Astrocyte (in vitro differentiated cells and primary cell): ENCODE results near the gene PAM. TPM values are rescaled to one million over a fixed set of nuclear protein-coding genes. Genes with fewer than 3 reads are reported as not detected.

Experiments
- DNase-seq: peaks from one replicate; pipeline ENCODE4 v3.0.0-alpha.2; 2010; ENCODE audit warnings: low read depth
- FAIRE-seq: peaks from 2 replicates; lab custom pipeline; 2011; peaks lifted over from hg19 to GRCh38; lab: Jason Lieb, UNC
- H2AFZ ChIP-seq: 2 replicates; pipeline ENCODE4 v1.6.0; 2012; ENCODE audit warnings: low read depth, low read length, inconsistent platforms
- H3K27ac ChIP-seq: 2 replicates; pipeline ENCODE4 v1.5.1; 2011; ENCODE audit warnings: low read depth, low read length, inconsistent platforms
- H3K27me3 ChIP-seq: 2 replicates; pipeline ENCODE4 v1.6.0; 2011; ENCODE audit warnings: low read length, inconsistent platforms; ENCODE audit not compliant: insufficient read depth
- H3K36me3 ChIP-seq: 2 replicates; pipeline ENCODE4 v1.5.1; 2011; ENCODE audit warnings: low read length, inconsistent platforms; ENCODE audit not compliant: insufficient read depth
- H3K4me1 ChIP-seq: 2 replicates; pipeline ENCODE4 v1.5.1; 2011; ENCODE audit warnings: low read length, inconsistent platforms; ENCODE audit not compliant: insufficient read depth
- H3K4me2 ChIP-seq: 2 replicates; pipeline ENCODE4 v1.6.0; 2012; ENCODE audit warnings: low read length, inconsistent platforms
- H3K4me3 ChIP-seq: 2 replicates; pipeline ENCODE4 v1.5.1; 2011; ENCODE audit warnings: low read depth, mild to moderate bottlenecking, low read length, inconsistent platforms; ENCODE audit not compliant: insufficient read depth
- H3K79me2 ChIP-seq: 2 replicates; pipeline ENCODE4 v1.6.0; 2012; ENCODE audit warnings: mild to moderate bottlenecking, low read length, inconsistent platforms; ENCODE audit not compliant: insufficient read depth
- H3K9ac ChIP-seq: 2 replicates; pipeline ENCODE4 v1.6.0; 2012; ENCODE audit warnings: mild to moderate bottlenecking, low read length, inconsistent platforms
- H3K9me3 ChIP-seq: 2 replicates; pipeline ENCODE4 v1.5.1; 2012; ENCODE audit warnings: low read depth, mild to moderate bottlenecking, low read length, inconsistent platforms; ENCODE audit not compliant: insufficient read depth
- H4K20me1 ChIP-seq: 2 replicates; pipeline ENCODE4 v1.6.0; 2012; ENCODE audit warnings: low read length, inconsistent platforms; ENCODE audit not compliant: insufficient read depth
- H3K27ac Mint-ChIP-seq: one replicate; pipeline ENCODE4 v1.8.0; 2021; ENCODE audit warnings: mild to moderate bottlenecking, mixed read lengths; ENCODE audit not compliant: unreplicated experiment
- H3K27me3 Mint-ChIP-seq: one replicate; pipeline ENCODE4 v1.8.0; 2021; ENCODE audit warnings: low read depth, mixed read lengths; ENCODE audit not compliant: unreplicated experiment
- H3K36me3 Mint-ChIP-seq: one replicate; pipeline ENCODE4 v1.8.0; 2021; ENCODE audit warnings: low read depth, mixed read lengths; ENCODE audit not compliant: unreplicated experiment
- H3K4me1 Mint-ChIP-seq: one replicate; pipeline ENCODE4 v1.8.0; 2021; ENCODE audit warnings: low read depth, mixed read lengths; ENCODE audit not compliant: unreplicated experiment
- H3K4me3 Mint-ChIP-seq: one replicate; pipeline ENCODE4 v1.8.0; 2021; ENCODE audit warnings: mild to moderate bottlenecking, moderate library complexity, mixed read lengths; ENCODE audit not compliant: unreplicated experiment
- H3K9me3 Mint-ChIP-seq: one replicate; pipeline ENCODE4 v1.8.0; 2021; ENCODE audit warnings: mild to moderate bottlenecking, mixed read lengths; ENCODE audit not compliant: unreplicated experiment
- EZH2 ChIP-seq: IDR thresholded peaks from 2 replicates; pipeline ENCODE4 v1.6.1; 2012; ENCODE audit warnings: mild to moderate bottlenecking, low read length, inconsistent platforms; ENCODE audit not compliant: insufficient read depth
- total RNA-seq: library from RNA; stranded (reverse); gene quantifications from 2 replicates; pipeline ENCODE4 v1.2.1, GENCODE V29; 2021
- TF ChIP-seq, protein P1 (sequence below): IDR thresholded peaks from 2 replicates; pipeline ENCODE4 v1.5.1; 2011; ENCODE audit warnings: low read depth, mild to moderate bottlenecking, inconsistent platforms, low read length, moderate library complexity; ENCODE audit not compliant: insufficient read depth

PAM gene
- total RNA-seq, 1 donor from 2014 or later = 301 TPM

GRCh38 chr5:102789469-102789868, 34.4 kb downstream of the PAM start:
- Histone ChIP-seq H3K36me3 (no peaks in the 10 kb centered on the region), H4K20me1 (no peaks in the 10 kb centered on the region), H3K27me3 (no peaks in the 10 kb centered on the region), H3K9ac (no peak overlapping the region), H3K4me3 (no peak overlapping the region), H2AFZ (no peak overlapping the region), H3K4me1 (no peaks in the 10 kb centered on the region), H3K27ac (no peak overlapping the region), H3K4me2 (no peak overlapping the region), H3K9me3 (no peaks in the 10 kb centered on the region), H3K79me2 (no peaks in the 10 kb centered on the region)
- no peaks in the 10 kb centered on the region for H3K27me3 Mint-ChIP-seq
- H3K27ac Mint-ChIP-seq = no peak overlapping the region
- no peak for FAIRE-seq
- H3K9me3 Mint-ChIP-seq = no peaks in the 10 kb centered on the region
- H3K4me1 Mint-ChIP-seq = peaks cover 9% of the 10 kb centered on the region
- H3K36me3 Mint-ChIP-seq = no peaks in the 10 kb centered on the region
- no peak overlapping the region for H3K4me3 Mint-ChIP-seq
- no peak for DNase-seq
- TF ChIP-seq, protein P1, sequence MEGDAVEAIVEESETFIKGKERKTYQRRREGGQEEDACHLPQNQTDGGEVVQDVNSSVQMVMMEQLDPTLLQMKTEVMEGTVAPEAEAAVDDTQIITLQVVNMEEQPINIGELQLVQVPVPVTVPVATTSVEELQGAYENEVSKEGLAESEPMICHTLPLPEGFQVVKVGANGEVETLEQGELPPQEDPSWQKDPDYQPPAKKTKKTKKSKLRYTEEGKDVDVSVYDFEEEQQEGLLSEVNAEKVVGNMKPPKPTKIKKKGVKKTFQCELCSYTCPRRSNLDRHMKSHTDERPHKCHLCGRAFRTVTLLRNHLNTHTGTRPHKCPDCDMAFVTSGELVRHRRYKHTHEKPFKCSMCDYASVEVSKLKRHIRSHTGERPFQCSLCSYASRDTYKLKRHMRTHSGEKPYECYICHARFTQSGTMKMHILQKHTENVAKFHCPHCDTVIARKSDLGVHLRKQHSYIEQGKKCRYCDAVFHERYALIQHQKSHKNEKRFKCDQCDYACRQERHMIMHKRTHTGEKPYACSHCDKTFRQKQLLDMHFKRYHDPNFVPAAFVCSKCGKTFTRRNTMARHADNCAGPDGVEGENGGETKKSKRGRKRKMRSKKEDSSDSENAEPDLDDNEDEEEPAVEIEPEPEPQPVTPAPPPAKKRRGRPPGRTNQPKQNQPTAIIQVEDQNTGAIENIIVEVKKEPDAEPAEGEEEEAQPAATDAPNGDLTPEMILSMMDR = no peak
- TF ChIP-seq EZH2 = no peak

DNA sequence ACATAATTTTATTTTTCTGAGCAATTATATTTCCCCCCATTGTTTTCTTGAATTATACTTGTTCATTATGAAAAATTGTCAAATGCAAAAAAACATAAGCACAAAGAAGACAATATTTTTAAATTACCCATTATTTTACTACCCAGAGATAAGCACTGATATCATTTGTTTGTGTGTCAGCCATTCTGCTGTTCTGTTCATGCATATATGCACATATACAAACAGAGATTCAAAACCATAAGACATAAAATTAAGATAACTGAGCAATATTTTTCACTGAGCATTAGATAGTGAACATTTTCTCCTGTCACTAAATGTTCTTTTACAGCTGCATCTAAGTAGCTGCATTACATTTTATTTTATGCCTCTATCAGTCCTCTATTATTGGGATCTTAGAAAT, 35.6 kb downstream of the PAM start:
- Histone ChIP-seq H3K79me2 (no peaks in the 10 kb centered on the region), H3K4me1 (no peaks in the 10 kb centered on the region), H3K36me3 (no peaks in the 10 kb centered on the region), H4K20me1 (no peaks in the 10 kb centered on the region), H3K27me3 (no peaks in the 10 kb centered on the region), H3K9ac (no peak overlapping the region), H3K9me3 (no peaks in the 10 kb centered on the region), H3K27ac (no peak overlapping the region), H3K4me2 (no peak overlapping the region), H2AFZ (no peak overlapping the region), H3K4me3 (no peak overlapping the region)
- no peaks in the 10 kb centered on the region for H3K36me3 Mint-ChIP-seq
- no peaks in the 10 kb centered on the region for H3K9me3 Mint-ChIP-seq
- FAIRE-seq (no peak), DNase-seq (no peak)
- no peak overlapping the region for H3K4me3 Mint-ChIP-seq
- TF ChIP-seq, protein P1 = no peak
- TF ChIP-seq EZH2 = no peak
- no peak overlapping the region for H3K27ac Mint-ChIP-seq
- H3K4me1 Mint-ChIP-seq = peaks cover 17% of the 10 kb centered on the region
- no peaks in the 10 kb centered on the region for H3K27me3 Mint-ChIP-seq

- H3K9me3 ChIP-seq = no peaks in the 10 kb centered on the region
- no peak overlapping the region for H3K4me3 ChIP-seq
- Mint-ChIP-seq H3K27ac (no peak overlapping the region), H3K36me3 (no peaks in the 10 kb centered on the region), H3K4me1 (peaks cover 22% of the 10 kb centered on the region), H3K4me3 (no peak overlapping the region), H3K27me3 (no peaks in the 10 kb centered on the region), H3K9me3 (no peaks in the 10 kb centered on the region)
- H2AFZ ChIP-seq = no peak overlapping the region
- no peak overlapping the region for H3K9ac ChIP-seq
- H4K20me1 ChIP-seq = no peaks in the 10 kb centered on the region
- DNase-seq (no peak), FAIRE-seq (peak; percentile 73)
- no peaks in the 10 kb centered on the region for H3K36me3 ChIP-seq
- H3K79me2 ChIP-seq = no peaks in the 10 kb centered on the region
- no peak overlapping the region for H3K4me2 ChIP-seq
- no peaks in the 10 kb centered on the region for H3K27me3 ChIP-seq
- H3K4me1 ChIP-seq = no peaks in the 10 kb centered on the region
- no peak overlapping the region for H3K27ac ChIP-seq
- TF ChIP-seq EZH2 = no peak
- TF ChIP-seq, protein P1 = peak; percentile 32
Measured at GRCh38 chr5:102792705-102793104, 37.6 kb downstream of the PAM start.
